Uterus (tissue), 2 donors: ENCODE results near the gene PLA2G15.

Experiments
- CTCF ChIP-seq, 4 experiments: fragments of 200-600 bp in 2 of 4; fragments of 450-650 bp in 2 of 4; sonication (generic) in 2 of 4; IDR thresholded peaks; one replicate each; pipeline ENCODE4 v1.5.1; 2016 to 2019; ENCODE audit warnings: antibody characterized with exemption in 4 of 4, mild to moderate bottlenecking in 2 of 4, moderate library complexity in 1 of 4
- POLR2A ChIP-seq, 2 donors: fragments of 450-650 bp; IDR thresholded peaks; one replicate each; pipeline ENCODE4 v1.6.1; 2016; ENCODE audit warnings: antibody characterized with exemption in 2 of 2, mild to moderate bottlenecking in 1 of 2, moderate library complexity in 1 of 2

GRCh38 chr16:68233835-68234187 is 11.4 kb upstream of the PLA2G15 start:
- TF ChIP-seq CTCF (IDR thresholded peaks at IDR 0.05) (no peak), POLR2A (IDR thresholded peaks at IDR 0.05) (no peak)
